ENCODE data around the gene LRRC4B.
"Not testable (repeated sequence)": the region's sequence is repeated elsewhere in the genome, so short reads cannot be mapped to it uniquely, and the experiment has no call there.

Gene LRRC4B

DNA sequence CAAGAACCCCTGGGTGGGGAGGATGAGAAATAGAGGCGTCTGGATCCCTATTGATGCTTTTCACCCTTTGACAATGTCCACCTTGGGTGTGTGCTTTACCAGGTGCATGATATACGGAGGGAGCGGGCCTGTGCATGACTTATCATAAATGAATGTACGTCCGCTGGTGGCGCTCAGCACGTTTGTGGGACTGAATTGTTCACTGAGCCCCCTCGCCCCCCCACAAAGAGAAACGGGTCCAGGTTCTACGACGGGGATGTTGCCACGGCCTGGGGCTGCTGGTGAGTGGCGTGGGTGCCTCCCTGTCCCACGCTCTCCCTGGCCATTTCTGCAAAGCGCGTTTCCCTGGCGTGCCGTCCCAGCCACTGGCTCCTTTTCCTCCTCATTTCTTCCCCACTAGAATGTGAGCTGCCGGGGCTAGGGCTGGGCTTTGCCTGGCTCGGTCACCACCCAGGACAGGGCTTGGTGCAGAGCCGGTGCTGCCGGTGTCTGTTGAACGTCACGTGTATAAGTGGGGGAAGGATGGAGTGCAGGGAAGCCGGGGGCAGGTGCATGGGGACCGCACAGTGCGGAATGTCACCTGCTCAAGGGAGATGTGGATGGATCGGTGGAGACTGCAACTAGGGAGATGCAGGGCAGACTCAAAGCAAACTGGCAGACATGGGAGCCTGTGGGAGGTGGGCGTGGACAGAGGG is 21.6 kb downstream of the LRRC4B start:
- no peak for TF ChIP-seq JUND (IDR thresholded peaks at IDR 0.05; ENCODE audit: low read depth)
- in situ Hi-C loops (cut with HindIII; ENCODE audit: low pct_unique_long_range_greater_than_20kb, low sequenced_read_pairs) = no loop called here
- no peak for DNase-seq (ENCODE audit: low read depth in 1 of 2, low spot score in 1 of 2)

DNA sequence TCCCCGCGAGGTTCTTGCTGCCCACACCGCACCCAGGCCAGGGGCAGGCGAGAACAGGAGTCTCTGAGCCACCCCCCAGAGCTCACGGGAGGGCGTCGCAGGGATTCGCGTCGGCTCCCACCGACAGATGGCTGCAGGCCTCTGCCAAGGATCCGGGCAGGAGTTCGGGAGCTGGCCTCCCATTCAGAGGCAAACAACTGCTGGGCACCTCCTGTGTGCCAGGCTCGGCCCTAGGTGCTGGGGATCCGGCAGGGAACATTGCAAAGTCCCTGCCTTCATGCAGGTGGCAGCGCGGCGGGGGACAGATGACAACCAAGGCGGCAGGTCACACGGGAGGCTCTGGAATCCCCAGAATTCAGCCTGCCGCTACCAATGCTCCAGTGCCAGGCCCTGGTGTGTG is 25.3 kb downstream of the LRRC4B start:
- DNase-seq (ENCODE audit: low read depth in 1 of 2, low spot score in 1 of 2) = no peak
- TF ChIP-seq JUND (IDR thresholded peaks at IDR 0.05; ENCODE audit: low read depth) = no peak
- in situ Hi-C loops (cut with HindIII; ENCODE audit: low pct_unique_long_range_greater_than_20kb, low sequenced_read_pairs) = no loop called here

DNA sequence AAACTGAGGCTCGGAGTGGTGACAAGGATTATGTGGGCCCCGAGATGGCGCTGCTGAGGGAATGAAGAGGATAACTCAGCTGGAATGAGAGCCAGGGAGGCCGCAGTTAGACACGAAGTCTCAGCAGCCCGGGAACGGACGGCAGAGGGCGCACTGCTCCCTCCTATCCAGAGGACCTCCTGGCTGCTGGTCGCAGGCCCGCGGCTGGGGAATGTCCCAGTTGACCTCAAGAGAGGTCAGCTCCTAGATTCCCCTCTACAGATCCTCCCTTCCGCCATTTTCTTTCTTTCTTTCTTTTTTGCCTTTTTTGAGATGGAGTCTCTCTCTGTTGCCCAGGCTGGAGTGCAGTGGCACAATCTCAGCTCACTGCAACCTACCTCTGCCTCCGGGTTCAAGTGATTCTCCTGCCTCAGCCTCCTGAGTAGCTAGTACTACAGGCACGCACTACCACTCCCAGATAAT is 30.4 kb downstream of the LRRC4B start:
- TF ChIP-seq JUND (IDR thresholded peaks at IDR 0.05; ENCODE audit: low read depth) = no peak
- peak; percentile 82 to 88 for DNase-seq (ENCODE audit: low read depth in 1 of 2, low spot score in 1 of 2)
- in situ Hi-C loops (cut with HindIII; ENCODE audit: low pct_unique_long_range_greater_than_20kb, low sequenced_read_pairs) = no loop called here

DNA sequence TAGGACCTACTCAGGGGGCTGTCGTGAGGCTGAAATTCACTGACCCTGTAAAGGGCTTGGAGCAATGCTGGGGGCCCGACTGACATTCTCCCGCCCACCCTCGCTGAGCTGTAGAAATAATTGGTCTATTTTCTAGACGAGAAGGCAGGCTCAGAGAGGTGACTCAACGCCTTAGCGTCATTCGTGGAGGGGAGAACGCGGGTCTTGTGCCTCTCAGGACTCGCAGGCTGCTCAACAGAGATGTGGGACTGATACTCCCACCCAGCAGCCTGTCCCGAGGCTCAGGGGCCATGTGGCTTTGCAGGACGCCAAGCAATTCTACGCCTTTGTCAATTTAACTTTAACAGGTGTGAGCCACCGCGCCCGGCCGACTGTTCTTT is 30.9 kb downstream of the LRRC4B start:
- no peak for DNase-seq (ENCODE audit: low read depth in 1 of 2, low spot score in 1 of 2)
- no peak for TF ChIP-seq JUND (IDR thresholded peaks at IDR 0.05; ENCODE audit: low read depth)
- in situ Hi-C loops (cut with HindIII; ENCODE audit: low pct_unique_long_range_greater_than_20kb, low sequenced_read_pairs) = no loop called here

DNA sequence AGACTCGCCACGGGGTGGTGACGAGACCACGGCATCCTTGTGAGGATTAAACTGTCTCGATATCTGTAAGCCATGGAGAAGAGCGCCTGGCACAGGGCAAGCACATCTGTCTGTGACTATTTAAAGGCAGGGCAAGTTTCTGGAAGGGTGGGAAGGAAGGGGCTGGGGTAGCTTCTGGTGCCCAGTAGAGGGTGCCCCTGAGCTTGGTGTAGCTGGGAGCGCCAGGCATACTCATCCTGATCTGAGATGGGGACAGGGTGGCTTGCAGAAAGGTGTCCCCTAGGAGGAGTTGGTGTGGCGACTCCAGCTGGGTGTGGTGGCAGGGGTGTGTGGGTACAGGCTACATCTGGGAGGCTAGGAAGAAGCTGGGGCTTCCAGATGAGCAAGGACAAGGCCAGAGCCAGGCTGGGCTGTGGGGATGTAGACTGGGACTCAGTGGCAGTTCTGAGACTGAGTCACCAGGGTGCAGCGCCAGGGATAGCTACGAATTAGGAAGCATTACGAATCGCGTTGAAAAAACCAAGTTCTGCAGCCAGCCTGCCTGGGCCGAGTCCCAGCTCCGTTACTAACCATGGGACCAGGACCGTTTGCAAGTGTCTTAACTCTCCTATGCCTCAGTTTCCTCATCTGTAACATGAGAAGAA is 31.5 kb downstream of the LRRC4B start:
- DNase-seq (ENCODE audit: low read depth in 1 of 2, low spot score in 1 of 2) = no peak
- TF ChIP-seq JUND (IDR thresholded peaks at IDR 0.05; ENCODE audit: low read depth) = no peak
- in situ Hi-C loops (cut with HindIII; ENCODE audit: low pct_unique_long_range_greater_than_20kb, low sequenced_read_pairs) = no loop called here

DNA sequence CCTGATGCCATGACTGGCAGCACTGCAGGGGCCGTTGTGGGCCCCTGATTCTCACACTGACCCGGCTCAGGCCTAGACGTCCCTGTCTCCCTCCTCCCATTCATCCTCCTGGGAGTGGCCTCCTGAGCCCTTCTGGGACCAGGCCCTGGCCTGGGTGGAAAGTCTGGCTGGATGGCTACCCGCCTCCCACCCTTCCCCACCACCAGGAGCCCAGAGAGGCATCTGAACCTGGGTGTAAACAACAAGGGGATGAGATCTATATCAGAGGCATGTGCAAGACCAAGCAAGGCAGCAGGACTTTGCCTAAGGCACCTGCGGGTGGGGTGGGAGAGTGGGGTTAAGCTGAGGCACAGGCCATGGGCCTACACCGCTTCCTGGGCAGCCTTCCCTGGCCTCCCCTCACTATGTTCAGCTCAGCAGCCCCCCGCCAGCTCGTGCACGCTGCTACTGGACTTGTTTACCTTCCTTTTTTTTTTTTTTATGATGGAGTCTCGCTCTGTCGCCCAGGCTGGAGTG is 32.5 kb downstream of the LRRC4B start:
- DNase-seq (ENCODE audit: low read depth in 1 of 2, low spot score in 1 of 2) = no peak
- in situ Hi-C loops (cut with HindIII; ENCODE audit: low pct_unique_long_range_greater_than_20kb, low sequenced_read_pairs) = no loop called here
- no peak for TF ChIP-seq JUND (IDR thresholded peaks at IDR 0.05; ENCODE audit: low read depth)

DNA sequence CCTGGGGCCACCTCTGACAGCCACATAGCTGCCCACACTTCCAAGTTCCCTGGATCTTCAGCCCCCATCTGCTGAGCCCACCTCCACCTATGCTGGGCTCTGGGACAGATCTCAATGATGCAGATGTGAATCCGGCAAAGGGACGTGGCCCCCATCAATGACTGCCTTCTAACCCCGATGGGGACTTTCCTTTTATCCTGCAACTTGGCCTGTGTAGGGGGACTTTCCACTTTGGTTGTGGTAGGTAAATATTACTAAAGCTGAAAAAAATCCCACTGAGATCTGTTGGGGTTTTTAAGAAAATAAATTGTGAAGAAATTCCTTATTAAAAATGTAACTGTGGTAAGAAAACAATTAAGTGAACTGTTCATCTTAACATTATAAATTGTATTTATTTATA is 33.8 kb downstream of the LRRC4B start:
- TF ChIP-seq JUND (IDR thresholded peaks at IDR 0.05; ENCODE audit: low read depth) = no peak
- no peak for DNase-seq (ENCODE audit: low read depth in 1 of 2, low spot score in 1 of 2)
- in situ Hi-C loops (cut with HindIII; ENCODE audit: low pct_unique_long_range_greater_than_20kb, low sequenced_read_pairs) = no loop called here

DNA sequence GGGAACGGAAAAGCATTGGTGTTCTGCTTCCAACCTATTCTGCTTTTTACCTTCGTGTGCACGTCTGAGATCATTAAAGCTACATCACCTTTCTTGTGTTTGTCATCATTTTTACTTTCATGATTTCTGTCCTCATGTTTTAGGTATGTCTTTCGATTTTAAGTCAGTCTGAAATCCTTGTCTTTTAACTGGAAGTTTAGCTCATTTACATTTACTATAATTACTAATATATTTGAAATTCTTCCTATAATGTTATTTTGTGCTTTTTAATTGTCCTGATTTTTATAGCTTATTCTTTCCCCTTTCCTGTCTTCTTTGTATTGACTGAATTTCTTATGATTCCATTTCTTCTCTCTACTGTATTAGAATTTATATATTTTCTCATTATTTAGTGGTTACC is 35.3 kb downstream of the LRRC4B start:
- DNase-seq (ENCODE audit: low read depth in 1 of 2, low spot score in 1 of 2) = no peak
- no peak for TF ChIP-seq JUND (IDR thresholded peaks at IDR 0.05; ENCODE audit: low read depth)
- in situ Hi-C loops (cut with HindIII; ENCODE audit: low pct_unique_long_range_greater_than_20kb, low sequenced_read_pairs) = no loop called here

DNA sequence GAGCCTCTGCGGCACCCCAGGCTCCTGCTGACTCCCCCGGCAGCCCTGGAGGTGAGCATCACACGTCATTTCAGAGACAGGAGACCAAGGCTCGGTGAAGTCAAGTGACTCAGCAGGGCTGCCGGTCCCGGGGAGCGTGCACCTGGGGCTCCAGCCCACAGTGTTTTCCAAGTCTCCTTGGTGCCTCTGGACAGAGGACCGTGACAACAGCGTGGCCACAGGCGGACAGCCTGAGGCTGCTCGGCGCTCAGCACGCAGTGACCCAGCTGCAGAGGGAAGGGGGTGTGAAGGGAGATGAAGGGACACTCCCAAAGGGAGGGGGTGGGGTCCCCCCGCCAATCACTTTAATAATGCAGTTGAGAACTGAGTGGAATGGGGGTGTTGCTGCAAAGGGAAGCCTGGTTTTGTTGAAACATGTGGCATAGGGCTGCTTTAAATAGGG is 37.0 kb downstream of the LRRC4B start:
- in situ Hi-C loops (cut with HindIII; ENCODE audit: low pct_unique_long_range_greater_than_20kb, low sequenced_read_pairs) = no loop called here
- DNase-seq (ENCODE audit: low read depth in 1 of 2, low spot score in 1 of 2) = no peak
- TF ChIP-seq JUND (IDR thresholded peaks at IDR 0.05; ENCODE audit: low read depth) = no peak

DNA sequence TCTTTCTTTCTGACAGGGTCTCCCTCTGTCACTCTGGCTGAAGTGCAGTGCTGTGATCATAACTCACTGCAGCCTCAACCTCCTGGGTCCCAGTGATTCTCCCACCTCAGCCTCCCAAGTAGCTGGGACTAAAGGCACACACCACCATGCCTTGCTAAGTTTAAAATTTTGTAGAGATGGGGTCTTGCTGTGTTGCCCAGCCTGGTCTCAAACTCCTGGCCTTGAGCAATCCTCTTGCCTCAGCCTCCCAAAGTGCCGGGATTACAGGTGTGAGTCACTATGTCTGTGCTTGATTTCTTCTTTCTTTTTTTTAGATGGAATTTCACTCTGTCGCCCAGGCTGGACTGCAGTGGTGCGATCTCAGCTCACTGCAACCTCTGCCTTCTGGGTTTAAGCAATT is 40.2 kb downstream of the LRRC4B start:
- in situ Hi-C loops (cut with HindIII; ENCODE audit: low pct_unique_long_range_greater_than_20kb, low sequenced_read_pairs); DNase-seq (ENCODE audit: low read depth in 1 of 2, low spot score in 1 of 2): not testable (repeated sequence)

DNA sequence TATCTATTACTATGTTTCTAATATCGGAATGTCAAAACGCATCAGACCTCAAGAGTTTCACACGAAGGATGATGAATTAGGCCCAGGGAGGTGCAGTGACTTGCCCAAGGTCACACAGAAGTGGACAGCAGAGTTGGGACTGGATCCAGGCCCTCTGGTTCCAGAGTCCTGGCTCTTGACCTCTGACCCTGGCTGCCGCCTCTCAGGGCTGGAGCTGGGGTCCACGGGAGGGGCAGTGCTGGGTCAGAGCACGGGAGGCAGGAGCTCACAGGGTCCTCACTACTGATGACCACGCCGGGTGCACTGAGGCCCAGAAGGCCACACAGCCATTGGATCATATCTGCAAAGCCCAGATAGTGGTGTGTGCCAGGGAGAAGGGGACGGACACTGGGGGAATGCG is 45.4 kb downstream of the LRRC4B start:
- no peak for TF ChIP-seq JUND (IDR thresholded peaks at IDR 0.05; ENCODE audit: low read depth)
- DNase-seq (ENCODE audit: low read depth in 1 of 2, low spot score in 1 of 2) = no peak
- in situ Hi-C loops (cut with HindIII; ENCODE audit: low pct_unique_long_range_greater_than_20kb, low sequenced_read_pairs) = no loop called here

DNA sequence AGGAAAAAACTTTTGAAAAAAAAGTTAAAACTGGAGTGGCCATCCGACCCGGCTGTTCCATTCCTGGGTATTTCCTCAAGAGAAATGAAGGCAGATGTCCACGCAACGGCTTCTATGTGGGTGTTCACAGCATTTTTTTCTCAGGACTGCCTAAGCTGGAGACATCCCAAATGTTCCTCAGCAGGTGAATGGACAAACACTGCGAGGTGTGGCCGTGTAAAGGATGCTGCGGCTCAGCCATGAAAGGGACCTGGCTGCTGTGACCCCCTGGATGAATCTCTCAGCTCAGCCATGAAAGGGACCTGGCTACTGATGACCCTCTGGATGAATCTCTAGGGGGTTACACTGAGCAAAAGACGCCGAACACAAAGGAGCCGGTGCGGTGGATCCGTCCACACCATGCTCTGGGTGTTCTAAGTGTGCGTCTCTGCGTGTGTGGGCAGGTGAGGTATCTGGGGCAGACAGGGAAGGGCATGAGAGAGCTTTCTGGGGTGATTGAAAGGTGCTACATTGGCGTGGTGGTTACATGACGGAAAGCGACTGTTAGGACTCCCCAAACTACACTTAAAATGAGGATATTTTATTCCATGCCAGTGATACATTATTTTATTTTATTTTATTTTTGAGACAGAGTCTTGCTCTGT is 47.3 kb downstream of the LRRC4B start:
- in situ Hi-C loops (cut with HindIII; ENCODE audit: low pct_unique_long_range_greater_than_20kb, low sequenced_read_pairs) = no loop called here
- no peak for DNase-seq (ENCODE audit: low read depth in 1 of 2, low spot score in 1 of 2)
- TF ChIP-seq JUND (IDR thresholded peaks at IDR 0.05; ENCODE audit: low read depth) = no peak

DNA sequence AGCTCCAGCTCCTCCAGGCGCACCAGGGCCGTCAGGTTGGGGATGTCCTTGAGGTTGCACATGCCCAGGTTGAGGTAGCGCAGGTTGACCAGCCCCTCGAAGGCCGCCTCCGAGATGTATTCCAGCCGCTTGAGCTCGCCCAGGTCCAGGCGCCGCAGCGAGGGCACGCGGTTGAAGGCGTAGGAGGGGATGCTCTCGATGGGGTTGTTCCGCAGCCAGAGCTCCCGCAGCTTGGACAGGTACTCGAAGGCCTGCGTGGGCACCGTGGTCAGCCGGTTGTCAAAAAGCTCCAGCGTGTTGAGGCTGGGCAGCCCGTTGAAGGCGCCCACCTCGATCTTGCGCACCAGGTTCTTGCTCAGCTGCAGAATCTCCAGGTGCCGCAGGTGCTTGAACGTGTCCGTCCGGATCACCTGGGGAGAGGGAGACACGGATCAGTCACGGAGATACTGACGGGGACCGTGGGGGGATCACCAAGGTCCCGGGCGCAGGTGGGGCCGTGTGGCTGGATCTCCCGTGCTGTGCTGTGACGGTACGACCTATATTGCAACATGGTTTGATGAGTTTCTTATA is 49.1 kb downstream of the LRRC4B start:
- DNase-seq (ENCODE audit: low read depth in 1 of 2, low spot score in 1 of 2) = no peak
- in situ Hi-C loops (cut with HindIII; ENCODE audit: low pct_unique_long_range_greater_than_20kb, low sequenced_read_pairs) = no loop called here
- no peak for TF ChIP-seq JUND (IDR thresholded peaks at IDR 0.05; ENCODE audit: low read depth)
